Left ventricle myocardium superior (tissue), 1 donor: ENCODE measurements around the gene KMT2D. TPM values are rescaled to one million over a fixed set of nuclear protein-coding genes. Genes with fewer than 3 reads are reported as not detected.

Experiments used
- ATAC-seq: fragments of 200-7000 bp; cut with Tn5 transposase; one replicate; pipeline ENCODE4 v1.9.1; 2020; ENCODE audit warnings: mild to moderate bottlenecking, moderate library complexity
- DNase-seq: peaks from one replicate; pipeline ENCODE4 v3.0.0-alpha.2; 2020
- intact Hi-C: fragments of 100-400 bp; cut with micrococcal nuclease; formaldehyde crosslinking; loops from one replicate; pipeline ENCODE4 v1.11.0; 2022
- total RNA-seq: library from RNA; stranded (reverse); fragmentation: NEBNext Ultra II Directional; extraction: Animal tissue kit (Norgen Biotek cat#: 25700); gene quantifications from one replicate; pipeline ENCODE4 v1.2.1, GENCODE V29; 2021
- donor health status: DM: no; HTN: yes; CAD: no; lungs with severe emphysema.

The KMT2D gene
- total RNA-seq, 1 donor from 2014 or later, result 43.8 TPM

GRCh38 chr12:49039421-49040363 lies 20.9 kb downstream of the KMT2D start:
- DNase-seq, result peak; percentile 17
- intact Hi-C loops, result no loop called here
- no peak for ATAC-seq

GRCh38 chr12:49038291-49038955 lies 22.2 kb downstream of the KMT2D start:
- DNase-seq, result peak; percentile 18
- intact Hi-C loops, result no loop called here
- no peak for ATAC-seq

- intact Hi-C loops, result no loop called here
- DNase-seq, result no peak
- no peak for ATAC-seq
Measured at GRCh38 chr12:49037947-49038237, 22.7 kb downstream of the KMT2D start.

GRCh38 chr12:49037111-49037946 lies 23.3 kb downstream of the KMT2D start:
- intact Hi-C loops, result no loop called here
- ATAC-seq, result peak; percentile 43
- DNase-seq, result peak; percentile 62

GRCh38 chr12:49036029-49036428 lies 24.6 kb downstream of the KMT2D start:
- no peak for DNase-seq
- ATAC-seq, result no peak
- intact Hi-C loops, result no loop called here

DNA sequence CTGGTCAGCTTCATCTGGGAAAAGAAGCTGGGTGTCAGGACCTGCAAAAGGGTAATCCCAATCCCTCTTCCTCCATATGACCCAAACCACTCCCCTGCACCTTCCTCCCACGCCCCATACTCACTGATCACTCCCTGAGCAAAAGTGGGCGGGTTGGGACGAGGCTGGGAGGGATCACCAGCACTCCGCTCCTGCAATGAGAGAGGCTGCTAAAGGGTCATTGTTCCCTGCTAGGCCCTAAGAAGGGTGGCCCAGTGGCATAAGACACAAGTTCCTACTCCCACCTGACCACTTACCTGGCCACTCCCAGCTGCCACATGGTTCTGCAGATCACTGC lies 26.3 kb downstream of the KMT2D start:
- DNase-seq (no peak), ATAC-seq (no peak)
- intact Hi-C loops, result no loop called here

DNA sequence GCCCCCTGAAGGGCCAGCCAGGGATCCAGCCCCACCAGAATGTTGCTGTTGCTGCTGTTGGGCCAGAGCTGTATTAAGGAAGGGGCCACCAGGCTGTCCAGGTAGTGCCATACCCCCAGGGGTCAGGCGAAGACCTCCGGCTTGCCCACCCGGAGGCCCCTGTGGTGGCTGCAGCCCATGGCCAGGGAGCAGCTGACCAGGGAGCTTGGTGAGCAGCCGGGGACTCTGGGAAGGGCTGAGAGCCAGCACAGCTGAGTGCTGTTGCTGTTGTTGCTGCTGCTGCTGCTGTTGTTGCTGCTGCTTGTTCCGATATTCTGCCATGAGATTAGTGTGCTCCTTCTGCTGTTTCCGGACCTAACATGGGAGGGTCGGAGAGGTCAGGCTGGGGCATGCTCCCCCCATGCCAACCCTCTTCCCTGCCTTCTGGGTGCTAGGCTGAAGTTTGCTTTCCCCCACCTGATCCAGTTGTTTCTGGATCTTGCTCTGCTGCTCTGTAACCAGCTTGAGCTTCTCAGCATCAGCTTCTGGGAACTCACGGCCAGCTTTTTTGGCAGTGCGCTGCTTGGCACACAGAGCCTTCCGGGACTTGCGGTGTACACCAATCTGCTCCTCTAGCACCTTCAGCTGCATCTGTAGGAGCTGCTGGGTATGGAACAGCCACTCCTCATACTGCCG lies 26.8 kb downstream of the KMT2D start:
- ATAC-seq (peak; percentile 20), DNase-seq (no peak)
- intact Hi-C loops, result no loop called here

GRCh38 chr12:49032679-49033447 lies 27.7 kb downstream of the KMT2D start:
- DNase-seq (no peak), ATAC-seq (no peak)
- intact Hi-C loops, result no loop called here

DNA sequence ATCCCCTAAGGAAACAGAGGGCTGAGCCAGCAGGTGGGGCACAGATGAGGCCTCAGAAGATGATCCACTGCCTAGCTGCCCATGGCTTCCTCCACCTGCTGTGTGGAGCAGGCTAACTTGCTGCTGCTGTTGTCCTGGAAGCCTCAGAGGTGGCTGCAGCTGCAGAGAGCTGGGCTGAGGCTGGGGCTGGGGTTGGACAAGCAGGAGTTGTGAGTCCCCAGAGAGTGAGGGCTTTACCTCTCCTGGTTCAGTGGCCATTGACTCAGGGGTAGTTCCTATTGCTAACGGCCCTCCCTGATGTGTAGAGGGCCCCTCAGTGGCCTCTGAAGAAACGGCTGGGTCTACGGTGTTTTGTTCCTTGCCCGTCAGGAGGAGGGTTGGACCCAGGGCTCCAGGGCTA lies 28.3 kb downstream of the KMT2D start:
- intact Hi-C loops, result no loop called here
- no peak for ATAC-seq
- DNase-seq, result no peak

DNA sequence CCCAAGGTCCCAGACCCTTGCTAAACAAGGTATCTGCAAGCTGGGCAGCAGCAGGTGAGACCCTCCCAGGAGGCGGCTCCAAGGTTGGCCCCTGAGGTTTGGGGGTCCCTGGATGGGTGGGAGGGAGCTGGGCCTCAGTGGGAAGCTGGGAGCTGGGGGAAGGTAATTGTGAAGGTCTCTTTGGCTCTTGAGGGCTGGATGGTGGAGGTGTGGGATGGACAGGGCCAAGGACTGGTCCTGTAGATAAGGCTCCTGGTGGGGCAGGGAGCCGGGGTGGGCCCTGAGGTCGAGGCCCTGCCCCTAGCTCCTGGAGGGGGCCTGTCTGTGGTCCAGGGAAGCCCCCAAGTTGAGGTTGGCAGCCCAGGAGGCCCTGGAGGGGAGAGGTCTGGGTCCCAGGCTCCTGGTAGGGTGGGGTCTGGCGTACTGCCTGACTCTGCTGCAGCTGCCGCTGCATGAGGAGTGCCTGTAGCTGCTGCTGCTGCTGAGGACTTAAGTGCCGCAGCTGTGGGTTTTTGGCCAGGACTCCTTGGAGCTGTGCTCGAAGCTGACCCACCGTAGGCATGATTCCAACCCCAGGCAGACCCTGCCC lies 28.9 kb downstream of the KMT2D start:
- ATAC-seq, result no peak
- peak; percentile 36 for DNase-seq
- intact Hi-C loops, result no loop called here

GRCh38 chr12:49030714-49031572 lies 29.7 kb downstream of the KMT2D start:
- intact Hi-C loops, result no loop called here
- DNase-seq, result no peak
- no peak for ATAC-seq

- intact Hi-C loops, result no loop called here
- DNase-seq, result no peak
- ATAC-seq, result no peak
Measured at GRCh38 chr12:49030119-49030518, 30.5 kb downstream of the KMT2D start.

DNA sequence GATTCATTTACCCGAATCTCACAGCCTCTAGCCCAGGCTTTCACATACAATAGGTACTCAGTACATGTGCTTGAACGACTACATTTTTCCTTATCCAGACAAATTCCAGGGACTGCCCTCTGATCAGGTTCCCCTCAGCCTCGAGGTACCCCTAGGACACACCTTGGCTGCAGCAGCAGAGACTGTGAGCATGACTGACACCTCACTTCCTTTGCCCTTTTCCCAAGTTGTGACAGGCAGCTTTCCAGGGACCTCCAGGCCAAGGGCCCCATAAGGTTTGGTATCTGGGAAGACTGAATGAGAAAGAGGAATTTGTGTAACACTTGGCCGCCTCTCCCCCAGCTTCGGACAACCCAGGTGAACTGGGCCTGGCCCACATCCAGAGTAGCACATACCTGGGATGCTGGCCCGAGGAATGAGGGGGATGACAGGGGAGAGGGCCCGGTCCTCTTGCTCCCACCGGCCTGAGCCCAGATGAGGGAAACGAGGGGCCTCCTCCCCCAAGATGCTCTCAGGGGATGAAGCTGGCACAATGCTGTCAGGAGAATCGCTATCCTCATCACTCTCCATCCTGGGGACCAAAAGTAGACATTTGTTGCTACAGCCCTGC lies 31.8 kb downstream of the KMT2D start:
- ATAC-seq (no peak), DNase-seq (no peak)
- intact Hi-C loops, result no loop called here

DNA sequence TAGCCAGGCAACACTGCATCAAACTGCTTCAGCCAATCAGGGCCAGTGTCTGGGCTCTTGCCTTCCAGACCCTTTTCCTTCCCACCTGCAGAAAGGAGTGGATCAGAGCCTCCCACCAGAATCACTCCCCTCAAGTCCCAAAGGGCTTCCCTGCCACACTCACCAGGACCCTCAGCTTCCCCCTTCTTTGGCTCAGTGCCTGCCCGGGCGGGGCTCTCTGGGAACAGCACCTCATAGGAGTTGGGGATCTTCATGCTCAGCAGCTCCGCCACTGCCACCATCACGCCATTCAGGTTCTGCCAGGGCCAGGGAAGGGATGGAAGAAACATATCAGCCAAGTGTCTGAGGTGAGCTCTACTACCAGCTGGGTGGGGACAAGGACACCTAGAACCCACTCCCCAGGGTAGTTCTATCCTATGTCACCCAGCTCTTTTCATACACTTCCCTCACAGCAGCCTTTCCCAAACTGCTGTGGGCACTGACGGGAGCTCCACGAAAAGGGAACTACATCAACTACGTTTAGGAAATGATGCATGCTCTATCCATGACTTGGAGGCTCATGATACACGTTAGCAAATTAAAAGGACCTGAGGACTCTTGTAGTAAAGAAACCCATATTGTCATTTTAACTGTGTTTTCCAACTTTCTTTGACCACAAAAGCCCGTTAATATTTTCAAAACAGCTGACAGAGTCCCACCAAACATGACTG lies 32.6 kb downstream of the KMT2D start:
- intact Hi-C loops, result no loop called here
- ATAC-seq (no peak), DNase-seq (no peak)

GRCh38 chr12:49026678-49027480 lies 33.7 kb downstream of the KMT2D start:
- no peak for ATAC-seq
- intact Hi-C loops, result no loop called here
- DNase-seq, result no peak

- intact Hi-C loops, result no loop called here
- no peak for DNase-seq
- ATAC-seq, result no peak
Measured at GRCh38 chr12:49026101-49026500, 34.5 kb downstream of the KMT2D start.
